PFSK-1 (cell line): ENCODE data around the gene LAMA4.

Experiments used
- FOXP2 ChIP-seq: optimal IDR thresholded peaks from 2 replicates; pipeline ENCODE3; 2011; ENCODE audit warnings: borderline replicate concordance, control low read depth, inconsistent platforms; ENCODE audit not compliant: insufficient read depth; ENCODE audit errors: extremely low read length, extremely low read depth
- POLR2AphosphoS5 ChIP-seq: IDR thresholded peaks from 2 replicates; pipeline ENCODE4 v1.6.1; 2012; ENCODE audit warnings: low read depth, mild to moderate bottlenecking, control low read depth, low read length, moderate library complexity
- REST ChIP-seq, 2 experiments: IDR thresholded peaks; 2 replicates each; pipeline versions ENCODE4 v1.6.1 to v1.8.0; 2011 to 2012; ENCODE audit warnings: low read depth in 2 of 2, low read length in 2 of 2, control low read depth in 1 of 2, inconsistent platforms in 1 of 2, mild to moderate bottlenecking in 1 of 2, moderate library complexity in 1 of 2; ENCODE audit not compliant: insufficient read depth in 1 of 2
- SIN3A ChIP-seq: IDR thresholded peaks from 2 replicates; pipeline ENCODE4 v1.6.1; 2012; ENCODE audit warnings: mild to moderate bottlenecking, low read length, moderate library complexity, borderline replicate concordance; ENCODE audit not compliant: insufficient read depth
- TAF1 ChIP-seq: IDR thresholded peaks from 2 replicates; pipeline ENCODE4 v1.6.1; 2012; ENCODE audit warnings: low read length, control low read depth, borderline replicate concordance; ENCODE audit not compliant: insufficient read depth

GRCh38 chr6:112221981-112222852 lies 32.1 kb downstream of the LAMA4 start:
- TF ChIP-seq REST (IDR thresholded peaks at IDR 0.05; ENCODE audit: insufficient read depth in 1 of 2, low read depth in 2 of 2, low read length in 2 of 2) (no peak), TAF1 (no peak; the same call in 1 of the 2 replicates), POLR2AphosphoS5 (no peak), SIN3A (no peak), FOXP2 (no peak)
